A549 (cell line): ENCODE measurements around the gene MEIKIN.

Experiments used
- KDM5A ChIP-seq: fragments of 200-600 bp; sonication (generic); IDR thresholded peaks from 2 replicates; pipeline ENCODE4 v1.6.1; 2016; ENCODE audit warnings: antibody characterized with exemption, mild to moderate bottlenecking
- MAFK ChIP-seq: fragments of 450-650 bp; IDR thresholded peaks from 2 replicates; pipeline ENCODE4 v1.6.1; 2014; ENCODE audit not compliant: partially characterized antibody
- MYC ChIP-seq: IDR thresholded peaks from 2 replicates; pipeline ENCODE4 v1.6.1; 2012; ENCODE audit warnings: mild to moderate bottlenecking, inconsistent platforms, low read length, improper control_type of control experiment, borderline replicate concordance
- NR3C1 ChIP-seq: fragments of >200 bp; sonication (Bioruptor Twin); formaldehyde crosslinking; IDR thresholded peaks from 3 replicates; pipeline ENCODE4 v1.6.1; 2017
- RNF2 ChIP-seq: fragments of 200-600 bp; sonication (generic); IDR thresholded peaks from 2 replicates; pipeline ENCODE4 v1.6.1; 2016; ENCODE audit warnings: low read depth, mild to moderate bottlenecking, antibody characterized with exemption, moderate library complexity, borderline replicate concordance
- SMC3 ChIP-seq: fragments of >200 bp; sonication (Bioruptor Twin); formaldehyde crosslinking; IDR thresholded peaks from 3 replicates; pipeline ENCODE4 v1.6.1; 2018; ENCODE audit warnings: inconsistent platforms
- ZSCAN20 ChIP-seq: fragments of 250-450 bp; sonication (Bioruptor Pico); IDR thresholded peaks from 2 replicates; pipeline ENCODE4 v1.8.0; 2022; ENCODE audit warnings: mild to moderate bottlenecking, moderate library complexity
- TF ChIP-seq, protein P1 (sequence below): fragments of >200 bp; sonication (Bioruptor Twin); formaldehyde crosslinking; IDR thresholded peaks from 3 replicates; pipeline ENCODE4 v1.5.1; 2016
- TF ChIP-seq, protein P2 (sequence below): fragments of 450-650 bp; IDR thresholded peaks from 2 replicates; pipeline ENCODE4 v1.6.1; 2014; ENCODE audit warnings: antibody characterized with exemption
- TF ChIP-seq, protein P3 (sequence below): IDR thresholded peaks from 2 replicates; pipeline ENCODE4 v1.6.1; 2012

DNA sequence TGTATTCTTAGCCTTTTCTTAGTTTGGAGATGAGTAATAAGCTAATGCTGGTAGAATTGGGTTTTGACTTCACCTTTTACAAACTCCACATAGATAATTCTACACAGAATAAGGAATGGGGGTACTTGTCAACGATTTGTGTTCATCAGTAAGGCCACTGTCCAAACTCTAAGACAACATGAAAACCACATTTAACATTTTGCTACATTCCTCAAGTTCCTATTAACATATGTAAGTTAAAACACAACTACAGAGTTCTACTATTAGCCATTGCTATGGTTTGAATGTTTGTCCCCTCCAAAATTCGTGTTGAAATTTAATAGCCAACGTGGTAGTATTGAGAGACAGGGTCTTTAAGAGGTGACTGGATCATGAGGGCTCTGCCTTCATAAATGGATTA is 31.9 kb downstream of the MEIKIN start:
- TF ChIP-seq, protein P1, sequence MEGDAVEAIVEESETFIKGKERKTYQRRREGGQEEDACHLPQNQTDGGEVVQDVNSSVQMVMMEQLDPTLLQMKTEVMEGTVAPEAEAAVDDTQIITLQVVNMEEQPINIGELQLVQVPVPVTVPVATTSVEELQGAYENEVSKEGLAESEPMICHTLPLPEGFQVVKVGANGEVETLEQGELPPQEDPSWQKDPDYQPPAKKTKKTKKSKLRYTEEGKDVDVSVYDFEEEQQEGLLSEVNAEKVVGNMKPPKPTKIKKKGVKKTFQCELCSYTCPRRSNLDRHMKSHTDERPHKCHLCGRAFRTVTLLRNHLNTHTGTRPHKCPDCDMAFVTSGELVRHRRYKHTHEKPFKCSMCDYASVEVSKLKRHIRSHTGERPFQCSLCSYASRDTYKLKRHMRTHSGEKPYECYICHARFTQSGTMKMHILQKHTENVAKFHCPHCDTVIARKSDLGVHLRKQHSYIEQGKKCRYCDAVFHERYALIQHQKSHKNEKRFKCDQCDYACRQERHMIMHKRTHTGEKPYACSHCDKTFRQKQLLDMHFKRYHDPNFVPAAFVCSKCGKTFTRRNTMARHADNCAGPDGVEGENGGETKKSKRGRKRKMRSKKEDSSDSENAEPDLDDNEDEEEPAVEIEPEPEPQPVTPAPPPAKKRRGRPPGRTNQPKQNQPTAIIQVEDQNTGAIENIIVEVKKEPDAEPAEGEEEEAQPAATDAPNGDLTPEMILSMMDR: no peak
- TF ChIP-seq MYC (no peak), NR3C1 (no peak), ZSCAN20 (CRISPR knock-in tag) (no peak), RNF2 (no peak), KDM5A (no peak), MAFK (no peak), SMC3 (no peak)
- TF ChIP-seq, protein P2, sequence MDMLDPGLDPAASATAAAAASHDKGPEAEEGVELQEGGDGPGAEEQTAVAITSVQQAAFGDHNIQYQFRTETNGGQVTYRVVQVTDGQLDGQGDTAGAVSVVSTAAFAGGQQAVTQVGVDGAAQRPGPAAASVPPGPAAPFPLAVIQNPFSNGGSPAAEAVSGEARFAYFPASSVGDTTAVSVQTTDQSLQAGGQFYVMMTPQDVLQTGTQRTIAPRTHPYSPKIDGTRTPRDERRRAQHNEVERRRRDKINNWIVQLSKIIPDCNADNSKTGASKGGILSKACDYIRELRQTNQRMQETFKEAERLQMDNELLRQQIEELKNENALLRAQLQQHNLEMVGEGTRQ: no peak
- TF ChIP-seq, protein P3, sequence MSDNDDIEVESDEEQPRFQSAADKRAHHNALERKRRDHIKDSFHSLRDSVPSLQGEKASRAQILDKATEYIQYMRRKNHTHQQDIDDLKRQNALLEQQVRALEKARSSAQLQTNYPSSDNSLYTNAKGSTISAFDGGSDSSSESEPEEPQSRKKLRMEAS: no peak
